ACC112 (cell line): ENCODE data around the gene CCDC82.

ENCODE experiments used
- H2AFZ ChIP-seq: fragments of 200-600 bp; sonication (generic); one replicate; pipeline ENCODE4 v1.6.0; 2017; ENCODE audit warnings: antibody characterized with exemption, low read length; ENCODE audit not compliant: unreplicated experiment
- H3K27ac ChIP-seq: fragments of 200-600 bp; sonication (generic); 2 replicates; pipeline ENCODE4 v1.5.1; 2014; ENCODE audit warnings: low read depth, mild to moderate bottlenecking, antibody characterized with exemption, low read length, moderate library complexity
- H3K27me3 ChIP-seq: fragments of 200-600 bp; sonication (generic); 2 replicates; pipeline ENCODE4 v1.6.1; 2014; ENCODE audit warnings: mild to moderate bottlenecking, antibody characterized with exemption, low read length, moderate library complexity, mixed read lengths; ENCODE audit not compliant: insufficient read depth
- H3K36me3 ChIP-seq: fragments of 200-600 bp; sonication (generic); 2 replicates; pipeline ENCODE4 v1.6.1; 2016; ENCODE audit warnings: mild to moderate bottlenecking, antibody characterized with exemption, low read length, moderate library complexity, mixed read lengths; ENCODE audit not compliant: insufficient read depth
- H3K4me1 ChIP-seq: fragments of 200-600 bp; sonication (generic); one replicate; pipeline ENCODE4 v1.6.1; 2016; ENCODE audit warnings: low read length, mixed read lengths; ENCODE audit not compliant: insufficient read depth, unreplicated experiment, control insufficient read depth
- H3K4me3 ChIP-seq: fragments of 200-600 bp; sonication (generic); 2 replicates; pipeline ENCODE4 v1.5.1; 2014; ENCODE audit warnings: mild to moderate bottlenecking, low read depth, low read length
- H3K79me2 ChIP-seq: fragments of 200-600 bp; sonication (generic); one replicate; pipeline ENCODE4 v1.6.0; 2016; ENCODE audit warnings: low read length; ENCODE audit not compliant: control insufficient read depth, unreplicated experiment, insufficient read depth

The CCDC82 gene

GRCh38 chr11:96361778-96362177, 27.9 kb downstream of the CCDC82 start:
- Histone ChIP-seq H3K4me1 (no peaks in the 10 kb centered on the region), H3K27ac (no peak overlapping the region), H2AFZ (no peak overlapping the region), H3K79me2 (no peaks in the 10 kb centered on the region), H3K36me3 (peaks cover 32% of the 10 kb centered on the region), H3K27me3 (no peaks in the 10 kb centered on the region), H3K4me3 (no peak overlapping the region)

- Histone ChIP-seq H3K4me3 (no peak overlapping the region), H3K27me3 (no peaks in the 10 kb centered on the region), H3K36me3 (peaks cover 44% of the 10 kb centered on the region), H3K27ac (no peak overlapping the region), H3K4me1 (no peaks in the 10 kb centered on the region), H3K79me2 (no peaks in the 10 kb centered on the region), H2AFZ (no peak overlapping the region)
Observed at GRCh38 chr11:96358321-96358720, 31.4 kb downstream of the CCDC82 start.

DNA sequence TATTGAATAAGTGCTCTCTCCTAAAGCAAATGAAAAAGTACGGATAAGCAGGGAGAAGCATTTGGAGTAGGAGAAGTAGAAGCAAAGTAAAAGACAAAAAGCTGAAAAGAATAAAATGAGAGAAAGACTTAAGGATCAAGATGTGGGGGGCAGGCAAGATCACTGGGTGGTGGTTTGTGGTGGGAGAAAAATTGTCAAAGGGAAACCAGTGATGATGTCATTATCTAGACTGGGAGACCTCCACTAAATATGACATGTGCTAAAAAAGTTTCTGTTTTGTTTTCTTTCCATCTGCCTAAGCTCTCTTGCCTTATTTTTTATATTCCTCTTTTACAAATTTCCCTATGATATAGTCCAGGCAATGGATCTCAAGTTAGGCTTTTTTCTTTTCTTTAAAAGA, 31.9 kb downstream of the CCDC82 start:
- Histone ChIP-seq H3K79me2 (no peaks in the 10 kb centered on the region), H3K27ac (no peak overlapping the region), H2AFZ (no peak overlapping the region), H3K4me3 (no peak overlapping the region), H3K4me1 (no peaks in the 10 kb centered on the region), H3K36me3 (peaks cover 44% of the 10 kb centered on the region), H3K27me3 (no peaks in the 10 kb centered on the region)

- Histone ChIP-seq H3K4me1 (no peaks in the 10 kb centered on the region), H2AFZ (no peak overlapping the region), H3K27ac (no peak overlapping the region), H3K4me3 (no peak overlapping the region), H3K79me2 (no peaks in the 10 kb centered on the region), H3K27me3 (no peaks in the 10 kb centered on the region), H3K36me3 (peaks cover 46% of the 10 kb centered on the region)
Observed at GRCh38 chr11:96356848-96357247, 32.9 kb downstream of the CCDC82 start.

- Histone ChIP-seq H3K27me3 (no peaks in the 10 kb centered on the region), H3K4me3 (peak within 1 kb of the TSS; percentile 93), H3K27ac (peak within 1 kb of the TSS; percentile 91), H3K79me2 (peaks cover 48% of the 10 kb centered on the region), H3K4me1 (peaks cover 32% of the 10 kb centered on the region), H2AFZ (peak within 1 kb of the TSS; percentile 24), H3K36me3 (no peaks in the 10 kb centered on the region)
Observed at GRCh38 chr11:96342961-96343711, 46.6 kb downstream of the CCDC82 start, which contains the start of gene MAML2. MAML2 (minus strand) TSS chr11:96343195; CDS start chr11:96341895, 1,300 bp downstream.

DNA sequence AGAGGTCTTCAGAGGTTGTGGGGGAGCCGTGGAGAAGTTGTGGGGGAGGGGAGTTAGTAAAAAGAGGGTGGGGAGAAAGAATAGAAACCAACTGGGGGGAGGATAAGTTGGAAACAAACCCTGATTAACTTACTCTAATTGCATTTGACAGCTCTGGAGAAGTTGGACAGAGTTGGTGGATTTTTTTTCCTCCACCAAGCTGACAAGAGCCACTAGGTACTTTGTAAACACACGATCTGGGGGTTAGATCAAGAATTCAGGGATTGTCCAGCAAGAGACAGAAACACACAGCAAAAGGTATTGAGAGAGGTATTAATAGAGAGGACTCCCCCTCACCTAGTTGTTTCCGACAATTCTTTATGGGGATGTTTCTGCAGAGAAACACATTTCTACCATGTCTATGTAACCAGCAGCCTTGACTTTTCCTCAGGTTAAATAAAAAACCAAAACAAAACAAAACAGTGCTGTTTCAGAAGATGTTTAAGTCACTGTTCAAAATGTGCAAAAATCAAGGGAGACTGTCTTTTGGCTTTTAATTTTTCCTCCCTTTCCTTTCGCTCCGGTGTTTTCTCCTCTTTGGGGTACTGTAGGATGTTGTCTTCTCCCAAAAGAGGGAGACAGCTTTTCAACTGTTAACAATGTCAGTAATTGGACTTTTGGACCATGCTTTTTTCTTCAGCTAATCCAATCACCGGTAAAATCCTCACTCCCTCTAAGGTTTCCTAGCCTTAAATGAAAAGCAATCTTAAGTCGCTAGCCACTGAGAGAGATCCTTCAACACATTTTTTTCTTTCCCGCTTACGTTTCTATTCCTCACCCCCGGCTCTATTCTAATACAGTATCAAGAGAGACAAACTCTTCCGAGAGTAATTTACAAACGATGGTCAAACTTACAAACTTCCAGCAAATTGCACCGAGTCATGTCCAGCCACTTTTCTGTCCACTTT, 47.4 kb downstream of the CCDC82 start:
- Histone ChIP-seq H3K79me2 (peaks cover 57% of the 10 kb centered on the region), H2AFZ (peak overlapping the region; percentile 24), H3K36me3 (no peaks in the 10 kb centered on the region), H3K27me3 (no peaks in the 10 kb centered on the region), H3K4me1 (peaks cover 40% of the 10 kb centered on the region), H3K27ac (peak overlapping the region; percentile 91), H3K4me3 (peak overlapping the region; percentile 93)

DNA sequence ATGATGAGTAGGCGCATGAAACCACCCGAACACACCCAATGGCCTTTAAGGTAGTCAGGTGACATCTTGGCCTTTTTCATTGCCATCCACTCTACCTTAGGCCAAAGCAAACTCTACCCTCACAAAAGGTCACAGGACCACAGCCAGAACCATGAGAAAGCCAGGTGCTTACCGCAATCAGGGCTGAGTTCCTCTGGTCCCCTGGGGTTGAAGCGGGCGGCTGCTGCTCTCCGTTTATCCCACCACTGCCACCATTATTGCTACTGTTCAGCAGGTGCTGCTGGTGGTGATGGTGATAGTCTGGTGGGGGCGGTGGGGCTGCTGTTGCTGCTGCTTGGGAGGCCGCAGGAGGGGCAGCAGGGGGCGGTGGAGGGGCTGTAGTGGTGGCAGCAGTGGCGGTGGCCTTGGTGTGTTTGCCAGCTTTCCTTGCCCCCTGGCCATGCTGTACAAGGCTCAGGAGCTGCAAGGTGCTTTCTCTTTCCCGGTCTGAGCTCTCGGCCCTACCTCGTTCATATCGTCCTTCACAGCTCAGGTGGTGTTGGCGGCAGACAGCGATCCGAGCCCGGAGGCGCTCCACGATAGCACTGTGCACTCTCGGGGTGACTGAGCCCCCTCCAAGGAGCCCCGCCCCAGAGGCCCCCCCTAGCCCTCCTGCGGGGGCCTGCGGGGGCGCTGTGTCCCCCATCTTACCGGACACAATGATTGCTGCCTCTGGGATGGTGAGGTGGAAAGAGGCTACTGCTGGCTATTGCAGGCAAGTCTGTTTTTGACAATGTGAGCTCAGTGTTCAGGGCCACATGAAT, 48.3 kb downstream of the CCDC82 start:
- H3K79me2 ChIP-seq, result peaks cover 66% of the 10 kb centered on the region
- H3K27ac ChIP-seq, result peak overlapping the region; percentile 91
- H3K4me1 ChIP-seq, result peaks cover 49% of the 10 kb centered on the region
- no peak overlapping the region for H2AFZ ChIP-seq
- H3K36me3 ChIP-seq, result no peaks in the 10 kb centered on the region
- peak overlapping the region; percentile 93 for H3K4me3 ChIP-seq
- H3K27me3 ChIP-seq, result no peaks in the 10 kb centered on the region

GRCh38 chr11:96340555-96340885, 49.2 kb downstream of the CCDC82 start:
- Histone ChIP-seq H3K4me1 (peaks cover 56% of the 10 kb centered on the region), H3K79me2 (peaks cover 75% of the 10 kb centered on the region)

DNA sequence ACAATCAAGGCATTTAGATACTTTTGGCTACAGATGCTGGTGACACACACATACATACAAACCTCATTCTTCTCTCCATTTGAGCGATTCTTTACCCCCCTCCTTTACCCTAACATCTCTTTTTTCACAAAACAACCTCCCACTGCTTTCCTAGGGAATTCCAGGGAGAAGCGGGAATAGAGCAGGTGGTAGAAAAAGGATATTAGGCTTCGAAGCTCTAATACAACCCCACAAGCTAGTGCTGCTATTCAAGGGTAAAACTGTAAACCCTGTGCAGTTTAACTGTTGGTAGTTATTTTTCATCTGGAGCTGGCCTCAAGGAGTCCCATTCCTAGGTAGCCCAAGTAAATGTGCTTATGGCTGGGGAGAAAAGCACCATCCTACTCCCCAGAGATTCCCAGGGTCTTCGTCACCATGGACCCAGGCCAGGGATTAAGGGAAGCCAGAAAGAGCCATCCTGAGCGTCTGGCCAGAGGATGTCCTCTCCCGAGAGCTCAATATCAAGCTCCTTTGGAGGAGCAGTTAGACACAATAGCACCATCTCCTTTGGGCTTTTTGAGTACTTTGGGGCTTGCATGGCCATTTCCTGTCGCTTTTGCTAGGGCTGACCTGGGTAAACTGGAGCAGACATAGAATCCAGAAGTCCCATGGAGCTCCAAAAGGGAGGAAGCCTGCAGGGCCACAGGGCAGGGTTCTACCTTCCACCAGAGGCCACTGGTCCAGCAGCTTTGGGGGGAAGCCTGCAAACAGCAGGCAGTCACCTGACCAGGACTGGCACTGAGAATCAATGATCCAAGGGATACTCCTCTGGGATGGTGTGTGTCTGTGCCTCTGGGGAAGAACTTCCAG, 49.8 kb downstream of the CCDC82 start:
- Histone ChIP-seq H3K4me3 (peak overlapping the region; percentile 93), H3K4me1 (peaks cover 60% of the 10 kb centered on the region), H3K36me3 (peaks cover 9% of the 10 kb centered on the region), H3K79me2 (peaks cover 80% of the 10 kb centered on the region), H3K27ac (peak overlapping the region; percentile 91), H2AFZ (peak overlapping the region; percentile 18), H3K27me3 (no peaks in the 10 kb centered on the region)

More at GRCh38 chr11:96340555-96340885, 49.2 kb downstream of the CCDC82 start:
- H2AFZ ChIP-seq, result no peak overlapping the region
- peak overlapping the region; percentile 93 for H3K4me3 ChIP-seq
- H3K27ac ChIP-seq, result peak overlapping the region; percentile 91
- H3K27me3 ChIP-seq, result no peaks in the 10 kb centered on the region
- H3K36me3 ChIP-seq, result peaks cover 4% of the 10 kb centered on the region
